ENCODE data around the gene MAN2B2.

The MAN2B2 gene

DNA sequence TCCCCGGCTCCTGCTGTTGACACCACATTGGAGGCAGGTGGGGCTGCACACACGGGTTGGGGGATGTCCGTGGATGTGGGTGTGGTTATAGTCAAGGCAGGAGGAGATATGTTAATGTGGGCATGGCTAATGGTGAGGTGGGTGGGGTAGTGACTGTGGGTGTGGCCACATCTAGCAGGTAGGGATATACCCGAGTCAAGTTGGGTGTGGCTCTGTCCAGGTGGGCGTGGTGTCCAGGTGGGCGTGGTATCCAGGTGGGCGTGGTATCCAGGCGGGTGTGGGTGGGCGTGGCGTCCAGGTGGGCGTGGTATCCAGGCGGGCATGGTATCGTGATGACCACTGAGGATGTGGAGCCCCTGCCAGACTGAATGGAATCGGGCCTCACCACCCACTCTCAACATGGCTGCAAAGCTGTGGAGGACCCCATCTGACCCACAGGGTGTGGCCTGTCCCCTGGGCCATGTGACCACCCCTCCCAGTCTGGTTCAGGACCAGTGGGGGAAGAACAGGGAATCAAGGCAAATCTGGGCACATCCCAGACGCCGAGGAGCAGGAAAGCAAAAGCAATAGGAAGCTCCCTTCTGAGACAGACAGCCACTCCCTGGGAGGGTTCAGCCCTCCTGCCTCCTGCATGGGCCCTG lies 21.0 kb downstream of the MAN2B2 start:
- no peak for DNase-seq

DNA sequence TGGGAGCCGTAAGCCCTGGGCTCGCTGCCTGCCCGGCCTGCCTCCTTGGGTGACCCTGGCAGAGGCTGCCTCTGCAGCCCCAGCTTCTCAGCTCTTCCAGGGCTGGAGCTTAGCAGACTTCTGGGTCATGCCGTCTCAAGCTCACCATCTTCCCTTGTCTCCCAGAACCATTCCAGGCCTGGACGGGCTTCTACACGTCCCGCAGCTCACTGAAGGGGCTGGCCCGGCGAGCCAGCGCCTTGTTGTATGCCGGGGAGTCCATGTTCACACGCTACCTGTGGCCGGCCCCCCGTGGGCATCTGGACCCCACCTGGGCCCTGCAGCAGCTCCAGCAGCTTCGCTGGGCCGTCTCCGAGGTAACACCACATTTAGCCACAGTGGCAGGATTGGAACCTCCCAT lies 22.0 kb downstream of the MAN2B2 start:
- no peak for DNase-seq

DNA sequence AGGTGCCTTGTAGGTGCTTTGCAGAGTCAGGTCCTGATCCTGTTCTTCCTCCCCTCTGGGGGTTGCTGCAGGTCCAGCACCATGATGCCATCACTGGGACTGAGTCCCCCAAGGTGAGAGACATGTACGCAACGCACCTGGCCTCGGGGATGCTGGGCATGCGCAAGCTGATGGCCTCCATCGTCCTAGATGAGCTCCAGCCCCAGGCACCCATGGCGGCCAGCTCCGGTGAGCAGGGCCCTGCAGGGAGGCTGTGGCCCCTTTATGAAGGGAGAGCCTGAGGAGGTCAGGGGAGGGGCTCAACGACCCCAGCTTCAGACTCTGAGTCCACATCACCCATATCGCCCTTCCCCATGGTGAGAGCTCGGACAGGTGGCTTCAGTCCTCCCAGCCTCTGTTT lies 23.1 kb downstream of the MAN2B2 start:
- DNase-seq: no peak

DNA sequence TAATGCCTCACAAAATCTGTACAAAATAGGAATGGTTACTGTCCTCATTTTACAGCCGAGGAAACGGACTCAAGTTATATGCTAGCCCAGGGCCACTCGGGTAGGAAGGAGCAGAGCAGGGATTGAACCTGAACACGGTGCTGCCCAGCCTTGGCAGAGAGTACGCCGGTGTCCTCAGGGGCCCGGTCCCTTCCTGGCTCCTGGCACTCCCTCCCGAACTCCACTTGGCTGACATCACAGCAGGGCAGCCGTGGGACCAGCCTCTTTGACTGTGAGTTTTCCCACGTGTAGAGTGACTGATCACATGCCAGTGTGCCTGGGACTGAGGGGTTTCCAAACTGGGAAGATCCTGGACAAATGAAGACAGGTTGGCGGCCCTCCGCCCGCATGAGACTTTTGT lies 23.7 kb downstream of the MAN2B2 start:
- no peak for DNase-seq

DNA sequence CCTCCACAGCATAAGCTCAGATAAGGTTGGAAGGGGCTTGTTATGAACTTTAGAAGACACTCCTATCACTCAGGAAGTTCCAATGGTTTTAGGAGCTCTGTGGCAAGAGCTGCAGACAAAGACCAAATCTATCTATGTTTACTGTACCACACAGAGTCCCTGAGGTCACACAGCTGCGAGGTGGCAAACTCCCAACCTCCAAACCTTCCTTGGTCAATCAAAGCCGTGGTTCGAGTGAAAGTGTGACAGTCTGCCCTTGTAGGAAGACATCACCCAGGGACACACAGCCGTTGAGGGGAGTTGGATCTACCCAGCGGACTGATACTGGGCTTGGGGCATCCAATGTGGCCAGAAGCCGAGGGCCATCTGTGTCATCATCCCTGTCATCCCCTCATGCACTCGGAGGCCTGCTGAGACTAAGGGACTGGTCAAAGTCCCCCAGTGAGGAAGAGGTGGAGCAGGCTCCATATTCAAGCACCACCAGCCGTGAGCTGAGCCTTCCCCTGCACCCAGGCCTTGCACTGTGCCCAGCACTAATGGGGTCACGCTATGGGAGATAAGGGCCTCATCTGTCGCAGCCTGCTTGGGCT lies 26.8 kb downstream of the MAN2B2 start:
- DNase-seq: no peak

DNA sequence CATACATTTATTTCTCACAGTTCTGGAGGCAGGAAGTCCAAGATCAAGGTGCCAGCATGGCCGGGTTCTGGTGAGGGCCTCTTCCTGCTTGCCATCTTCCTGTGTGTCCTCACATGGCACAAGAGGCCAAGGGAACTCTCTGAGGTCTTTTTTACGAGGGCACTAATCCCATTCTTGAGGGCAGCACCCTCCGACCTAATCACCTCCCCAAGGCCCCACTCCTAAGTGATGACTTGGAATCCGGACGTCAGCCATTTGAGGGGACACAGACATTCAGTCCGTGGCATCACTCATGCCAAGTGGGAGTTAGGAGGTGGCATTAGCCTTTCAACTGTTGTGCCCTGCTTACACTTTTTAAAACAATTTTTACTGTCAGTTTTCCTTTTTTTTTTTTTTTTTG lies 27.3 kb downstream of the MAN2B2 start:
- no peak for DNase-seq

DNA sequence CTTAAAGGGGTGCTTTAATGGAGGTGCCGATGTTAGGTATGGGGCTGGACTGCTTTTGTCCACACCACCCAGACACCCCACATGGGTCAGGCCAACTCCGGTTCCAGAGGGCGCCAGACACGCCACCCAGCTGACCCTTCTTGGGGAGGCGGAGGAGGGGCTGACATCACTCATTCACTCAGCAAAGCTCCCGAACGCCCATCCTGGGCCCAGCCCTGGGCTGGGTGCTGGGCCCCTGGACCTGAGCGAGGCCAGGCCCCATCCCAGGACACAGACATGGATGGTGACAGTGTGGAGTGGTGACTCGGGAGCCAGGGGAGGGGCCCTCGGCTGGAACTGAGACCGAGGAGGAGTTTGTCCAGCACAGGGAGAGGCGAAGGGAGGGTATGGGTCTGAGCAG lies 28.1 kb downstream of the MAN2B2 start:
- DNase-seq: no peak

DNA sequence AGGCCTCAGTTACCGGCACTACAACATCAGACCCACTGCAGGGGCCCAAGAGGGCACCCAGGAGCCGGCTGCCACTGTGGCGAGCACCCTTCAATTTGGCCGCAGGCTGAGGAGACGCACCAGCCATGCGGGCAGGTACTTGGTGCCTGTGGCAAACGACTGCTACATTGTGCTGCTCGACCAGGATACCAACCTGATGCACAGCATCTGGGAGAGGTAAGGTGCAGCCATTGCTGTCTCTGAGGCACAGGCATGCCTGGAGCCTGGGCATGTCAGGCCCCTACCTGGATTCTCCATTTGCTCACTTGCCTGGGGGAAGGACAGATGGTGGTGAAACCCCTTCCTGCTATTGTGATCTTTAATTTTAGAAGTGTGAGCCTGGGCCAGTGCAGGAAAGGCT lies 30.1 kb downstream of the MAN2B2 start:
- DNase-seq: no peak

DNA sequence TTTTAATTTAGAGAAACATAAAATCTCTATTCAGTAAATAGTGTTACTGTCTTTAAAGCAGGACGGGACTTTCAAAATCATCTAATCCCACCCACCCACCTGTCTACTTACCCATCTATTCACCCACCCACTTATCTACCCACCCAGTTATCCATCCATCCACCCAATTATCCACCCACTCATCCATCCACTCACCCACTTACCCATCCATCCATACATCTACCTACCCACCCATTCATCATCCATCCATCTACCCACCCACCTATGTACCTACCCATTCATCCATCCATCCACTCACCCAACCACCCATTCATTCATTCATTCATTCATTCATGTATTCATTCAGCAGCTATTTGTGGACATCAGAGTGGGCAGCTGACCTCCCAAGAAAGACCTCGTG lies 30.6 kb downstream of the MAN2B2 start:
- DNase-seq: no peak

DNA sequence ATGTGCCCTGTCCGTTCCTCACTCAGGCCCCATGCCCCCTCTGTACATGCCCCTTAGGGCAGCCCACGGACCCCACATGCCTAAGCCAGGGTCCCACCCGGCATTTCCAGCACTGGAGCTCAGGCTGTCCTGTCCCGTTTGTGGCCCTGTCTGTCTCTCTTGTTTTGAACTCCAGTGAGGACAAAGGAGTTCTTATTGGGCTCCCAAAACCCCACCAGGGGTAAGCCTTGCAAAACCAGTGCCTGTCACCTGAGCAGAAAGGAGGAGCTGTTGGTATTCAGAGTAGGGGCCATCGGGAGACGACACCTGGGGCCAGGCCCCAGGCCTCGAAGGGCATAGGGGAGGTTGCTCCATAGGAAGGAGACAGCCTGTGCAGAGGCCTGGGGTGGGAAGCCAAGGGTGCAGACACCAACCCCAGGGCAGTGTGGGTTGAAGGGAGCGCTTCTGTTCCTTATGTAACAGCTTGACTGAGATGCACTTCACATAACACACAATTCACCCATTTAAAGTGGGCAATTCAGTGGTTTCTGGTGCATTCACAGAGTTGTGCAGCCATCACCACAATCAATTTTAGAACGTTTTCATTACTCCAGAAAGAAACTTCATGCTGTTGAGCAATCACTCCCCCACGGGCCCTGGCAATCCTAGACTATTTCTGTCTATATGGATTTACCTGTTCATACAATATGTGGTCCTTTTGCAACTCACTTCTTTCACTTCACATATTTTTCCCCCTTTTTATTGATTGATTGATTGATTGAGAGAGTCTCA lies 31.7 kb downstream of the MAN2B2 start:
- no peak for DNase-seq

DNA sequence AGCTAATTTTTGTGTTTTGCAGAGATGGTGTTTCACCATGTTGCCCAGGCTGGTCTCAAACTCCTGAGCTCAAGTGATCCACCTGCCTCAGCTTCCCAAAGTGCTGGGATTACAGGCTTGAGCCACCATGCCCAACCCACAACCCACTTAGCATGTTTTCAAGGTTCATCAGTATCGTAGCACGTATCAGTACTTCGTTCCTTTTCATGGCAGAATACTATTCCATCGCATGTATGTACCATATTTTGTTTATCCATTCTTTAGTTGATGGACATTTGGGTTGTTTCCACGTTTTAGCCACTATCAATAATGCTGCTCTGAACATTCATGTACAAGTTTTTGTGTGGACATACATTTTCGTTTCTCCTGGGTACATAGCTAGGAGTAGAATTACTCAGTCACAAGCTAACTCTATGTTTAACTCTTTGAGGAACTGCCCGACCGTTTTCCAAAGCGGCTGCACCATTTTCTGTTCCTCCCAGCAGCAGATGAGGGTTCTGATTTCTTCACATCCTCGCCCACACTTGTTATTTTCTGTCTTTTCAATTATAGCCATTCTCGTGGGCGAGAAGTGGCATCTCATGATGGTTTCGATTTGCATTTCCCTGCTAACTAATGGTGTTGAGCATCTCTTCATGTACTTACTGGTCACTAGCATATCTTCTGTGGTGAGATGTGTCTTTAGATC lies 32.5 kb downstream of the MAN2B2 start:
- DNase-seq: no peak

DNA sequence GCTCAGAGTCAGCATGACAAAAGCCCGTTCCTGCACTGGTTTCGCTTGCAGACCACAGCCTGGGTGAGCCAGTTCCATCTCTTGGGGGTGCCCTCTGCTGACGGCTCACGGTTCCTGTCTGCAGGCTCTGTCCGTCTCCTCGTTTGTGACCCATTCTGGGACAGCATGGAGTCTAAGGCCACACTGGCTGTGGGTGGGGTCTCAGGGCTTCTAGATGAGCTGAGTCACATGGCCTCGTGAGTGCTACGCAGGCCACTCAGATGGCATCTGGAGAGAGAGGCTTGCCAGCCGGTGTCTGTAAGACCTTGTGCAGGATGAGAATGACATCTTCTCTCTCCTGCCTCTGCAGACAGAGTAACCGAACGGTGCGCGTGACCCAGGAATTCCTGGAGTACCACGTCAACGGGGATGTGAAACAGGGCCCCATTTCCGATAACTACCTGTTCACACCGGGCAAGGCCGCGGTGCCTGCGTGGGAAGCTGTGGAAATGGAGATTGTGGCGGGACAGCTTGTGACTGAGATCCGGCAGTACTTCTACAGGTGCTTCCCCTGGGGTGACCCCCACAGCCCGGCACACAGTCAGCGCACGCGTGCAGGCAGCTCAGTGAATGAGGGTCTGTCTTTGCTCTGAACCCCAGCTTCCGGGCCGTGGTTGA lies 33.9 kb downstream of the MAN2B2 start:
- no peak for DNase-seq

DNA sequence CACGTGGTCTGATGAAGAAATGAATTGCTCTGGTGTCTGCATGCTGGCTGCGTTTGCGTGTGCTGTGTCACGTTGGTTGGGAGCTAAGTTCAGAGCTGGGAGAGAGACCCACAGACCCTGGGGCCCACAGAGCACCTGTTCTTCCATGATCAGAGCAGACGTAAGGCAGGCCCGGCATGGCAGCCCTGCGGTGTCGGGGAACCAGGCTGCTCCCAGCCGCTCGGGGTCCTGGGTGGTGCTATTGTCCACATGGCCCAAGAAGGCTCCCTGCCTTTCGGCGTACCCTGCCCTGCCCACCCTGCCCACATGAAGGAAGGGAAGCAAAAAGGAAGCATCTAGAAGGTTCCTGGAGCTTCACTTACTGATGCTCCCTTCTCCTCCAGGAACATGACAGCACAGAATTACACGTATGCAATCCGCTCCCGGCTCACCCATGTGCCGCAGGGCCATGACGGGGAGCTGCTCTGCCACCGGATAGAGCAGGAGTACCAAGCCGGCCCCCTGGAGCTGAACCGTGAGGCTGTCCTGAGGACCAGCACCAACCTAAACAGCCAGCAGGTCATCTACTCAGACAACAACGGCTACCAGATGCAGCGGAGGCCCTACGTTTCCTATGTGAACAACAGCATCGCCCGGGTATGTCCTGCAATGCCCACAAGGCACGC lies 34.6 kb downstream of the MAN2B2 start:
- no peak for DNase-seq

DNA sequence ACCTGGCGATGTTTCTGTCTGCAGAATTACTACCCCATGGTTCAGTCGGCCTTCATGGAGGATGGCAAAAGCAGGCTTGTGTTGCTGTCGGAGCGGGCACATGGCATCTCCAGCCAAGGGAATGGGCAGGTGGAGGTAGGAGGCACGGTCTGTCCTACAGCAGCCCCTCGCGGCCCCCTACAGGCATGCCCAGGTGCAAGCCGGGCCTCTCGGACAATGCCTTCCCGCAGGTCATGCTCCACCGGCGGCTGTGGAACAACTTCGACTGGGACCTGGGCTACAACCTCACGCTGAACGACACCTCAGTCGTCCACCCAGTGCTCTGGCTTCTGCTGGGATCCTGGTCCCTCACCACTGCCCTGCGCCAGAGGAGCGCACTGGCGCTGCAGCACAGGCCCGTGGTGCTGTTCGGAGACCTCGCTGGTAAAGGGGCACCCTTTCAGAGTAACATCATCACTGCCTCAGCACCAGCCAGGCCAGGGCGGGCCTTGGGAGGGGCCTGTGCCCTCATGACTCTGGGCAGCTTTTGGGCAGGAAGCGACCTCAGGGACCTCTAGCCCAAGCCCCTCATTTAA lies 36.0 kb downstream of the MAN2B2 start:
- DNase-seq: no peak

DNA sequence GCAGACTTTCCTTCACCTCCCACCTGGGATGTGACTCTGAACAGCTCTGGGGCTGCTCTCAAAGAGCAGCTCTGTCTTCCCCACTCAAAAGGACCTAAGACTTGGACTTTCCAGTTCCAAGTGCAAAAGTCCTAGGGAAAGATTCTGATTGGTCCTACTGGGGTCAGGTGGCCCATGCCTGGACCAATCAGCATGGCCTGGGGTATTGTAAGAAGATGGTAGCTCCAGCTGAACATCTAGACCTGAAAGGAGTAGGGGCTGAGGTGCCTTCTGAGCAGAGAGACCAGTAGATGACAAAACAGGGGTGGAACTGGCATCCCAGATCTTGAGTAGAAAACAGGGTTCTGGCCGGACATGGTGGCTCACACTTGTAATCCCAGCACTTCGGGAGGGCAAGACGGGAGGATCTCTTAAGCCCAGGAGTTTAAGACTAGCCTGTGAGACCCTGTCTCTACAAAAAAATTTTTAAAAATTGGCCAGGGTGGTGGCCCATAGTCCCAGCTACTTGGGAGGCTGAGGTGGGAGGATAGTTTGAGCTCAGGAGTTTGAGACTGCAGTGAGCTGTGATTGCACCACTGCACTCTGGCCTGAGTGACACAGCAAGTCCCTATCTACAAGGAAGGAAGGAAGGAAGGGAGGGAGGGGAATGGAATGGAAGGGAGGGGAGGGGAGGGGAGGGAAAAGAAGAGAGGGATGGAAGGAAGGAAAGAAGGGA lies 38.1 kb downstream of the MAN2B2 start:
- no peak for DNase-seq

DNA sequence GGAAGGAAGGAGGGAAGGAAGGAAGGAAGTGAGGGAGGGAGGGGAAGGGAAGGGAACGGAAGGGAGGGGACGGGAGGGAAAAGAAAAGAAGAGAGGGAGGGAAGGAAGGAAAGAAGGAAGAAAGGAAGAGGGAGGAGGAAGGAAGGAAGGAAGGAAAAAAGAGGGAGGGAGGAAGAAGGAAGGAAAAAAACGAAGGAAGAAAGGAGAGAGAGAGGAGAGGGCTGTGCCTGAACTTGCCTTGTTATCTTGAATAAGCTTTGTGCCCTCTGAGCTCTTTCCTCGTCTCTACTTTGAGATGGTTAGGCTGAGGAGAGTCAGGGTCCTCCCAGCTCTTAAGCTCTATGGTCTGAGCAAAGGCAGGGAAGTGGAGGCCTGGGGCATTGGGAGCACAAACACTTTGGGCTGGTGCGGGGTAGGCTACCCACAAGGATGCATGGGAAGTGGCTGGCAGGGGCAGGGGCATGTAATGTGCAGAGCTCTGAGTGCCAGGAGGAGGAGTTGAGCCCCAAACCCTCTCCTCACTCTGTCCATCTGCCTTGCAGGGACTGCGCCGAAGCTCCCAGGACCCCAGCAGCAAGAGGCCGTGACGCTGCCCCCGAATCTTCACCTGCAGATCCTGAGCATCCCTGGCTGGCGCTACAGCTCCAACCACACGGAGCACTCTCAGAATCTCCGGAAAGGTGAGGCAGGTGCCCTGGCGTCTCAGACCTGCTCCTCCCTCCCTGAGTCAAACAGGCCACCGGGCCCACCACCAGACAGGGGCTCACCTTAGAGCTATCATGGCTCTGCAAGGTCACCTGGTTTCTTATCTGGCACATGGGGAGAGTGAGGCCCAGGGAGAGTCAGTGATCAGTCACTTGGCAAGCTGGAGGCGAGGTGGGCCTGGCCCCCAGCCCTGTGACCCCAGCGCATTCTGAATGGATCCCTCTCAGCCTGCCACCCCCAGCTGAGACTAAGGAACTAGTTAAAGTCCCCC lies 39.0 kb downstream of the MAN2B2 start:
- no peak for DNase-seq

DNA sequence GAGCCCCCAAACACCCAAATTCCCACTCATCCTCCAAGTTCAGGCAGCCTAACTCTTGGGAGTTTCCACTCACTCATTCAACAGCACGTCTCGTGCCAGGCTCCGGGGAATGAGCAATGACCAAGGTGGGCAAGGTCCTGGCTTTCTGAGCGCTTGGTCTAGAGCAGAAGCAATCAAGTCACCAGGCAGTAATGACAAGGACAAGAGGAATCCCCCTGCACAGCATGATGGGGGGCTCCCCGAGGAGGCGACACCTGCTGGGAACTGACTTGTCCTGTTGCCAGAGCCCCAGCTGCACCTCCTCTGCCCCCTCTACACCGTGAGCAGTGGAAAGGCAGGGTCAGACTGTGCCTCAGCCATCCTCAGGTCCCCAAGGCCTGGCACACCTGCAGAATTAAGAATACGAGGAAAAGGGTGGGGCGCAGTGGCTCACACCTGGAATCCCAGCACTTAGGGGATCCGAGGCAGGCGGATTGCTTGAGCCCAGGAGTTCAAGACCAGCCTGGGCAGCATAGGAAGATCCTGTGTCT lies 39.8 kb downstream of the MAN2B2 start:
- no peak for DNase-seq

DNA sequence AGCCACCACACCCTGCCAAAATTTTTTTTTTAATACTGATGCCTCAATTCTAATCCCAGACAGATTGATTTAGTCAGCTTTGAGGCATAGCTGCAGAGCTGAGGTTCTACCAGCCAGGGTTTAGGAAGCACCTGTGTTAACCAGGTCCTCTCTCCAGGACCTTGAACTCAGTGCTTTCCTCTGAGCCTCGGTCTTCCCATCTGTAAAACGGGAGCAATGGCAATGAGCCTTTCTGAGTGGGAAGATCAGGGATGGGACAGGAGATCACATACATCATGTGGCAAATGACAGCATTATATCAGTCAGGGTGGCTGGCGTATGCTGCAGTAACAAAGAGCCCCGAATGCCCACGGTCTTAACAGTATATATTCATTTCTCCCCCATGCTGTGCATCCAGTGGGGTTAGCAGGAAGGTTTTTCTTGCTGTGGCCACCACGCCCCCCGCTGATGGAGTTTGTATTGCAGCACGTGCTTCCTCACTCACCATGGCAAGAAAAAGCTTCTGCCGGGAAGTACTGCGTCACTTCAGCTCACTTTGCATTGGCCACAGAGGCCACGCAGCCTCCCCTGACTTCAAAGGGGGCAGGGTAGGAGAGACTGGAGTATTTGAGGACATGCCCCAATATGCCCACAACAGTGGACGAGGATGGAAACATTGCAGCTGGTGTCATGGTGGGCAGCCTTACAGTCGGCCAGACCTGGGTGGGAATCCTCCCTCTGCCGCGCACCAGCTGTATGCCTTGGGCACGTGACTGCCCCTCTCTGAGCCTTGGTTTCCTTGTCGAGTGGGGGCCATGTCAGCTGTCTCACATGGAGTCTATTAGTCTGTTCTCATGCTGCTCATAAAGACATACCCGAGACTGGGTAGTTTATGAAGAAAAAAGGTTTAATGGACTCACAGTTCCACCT lies 41.4 kb downstream of the MAN2B2 start:
- DNase-seq: no peak

DNA sequence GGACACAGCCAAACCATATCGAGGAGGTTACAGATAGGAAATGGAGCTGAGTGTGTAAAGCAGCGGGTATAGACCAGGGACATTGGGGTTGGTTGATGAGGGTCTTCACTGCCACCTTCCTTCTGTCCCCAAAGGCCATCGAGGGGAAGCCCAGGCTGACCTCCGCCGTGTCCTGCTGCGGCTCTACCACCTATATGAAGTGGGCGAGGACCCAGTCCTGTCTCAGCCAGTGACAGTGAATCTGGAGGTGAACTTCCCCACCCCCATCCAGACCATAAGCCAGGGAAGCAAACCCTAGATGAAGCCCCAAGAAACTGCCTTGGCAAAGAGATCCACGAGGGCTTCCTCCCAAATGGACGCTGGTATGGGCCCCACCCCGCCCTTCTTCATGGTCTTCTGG lies 42.3 kb downstream of the MAN2B2 start:
- DNase-seq: no peak
